ENCODE data around the gene TSKU. TPM values are rescaled to one million over a fixed set of nuclear protein-coding genes. Genes with fewer than 3 reads are reported as not detected.

Gene TSKU
- total and polyA plus RNA-seq, 9 of the 15 experiments (the other 6 are each of a cell fraction or from before 2014, with no cell fraction given), result 0.60 to 11.9 (median 8.4) TPM

DNA sequence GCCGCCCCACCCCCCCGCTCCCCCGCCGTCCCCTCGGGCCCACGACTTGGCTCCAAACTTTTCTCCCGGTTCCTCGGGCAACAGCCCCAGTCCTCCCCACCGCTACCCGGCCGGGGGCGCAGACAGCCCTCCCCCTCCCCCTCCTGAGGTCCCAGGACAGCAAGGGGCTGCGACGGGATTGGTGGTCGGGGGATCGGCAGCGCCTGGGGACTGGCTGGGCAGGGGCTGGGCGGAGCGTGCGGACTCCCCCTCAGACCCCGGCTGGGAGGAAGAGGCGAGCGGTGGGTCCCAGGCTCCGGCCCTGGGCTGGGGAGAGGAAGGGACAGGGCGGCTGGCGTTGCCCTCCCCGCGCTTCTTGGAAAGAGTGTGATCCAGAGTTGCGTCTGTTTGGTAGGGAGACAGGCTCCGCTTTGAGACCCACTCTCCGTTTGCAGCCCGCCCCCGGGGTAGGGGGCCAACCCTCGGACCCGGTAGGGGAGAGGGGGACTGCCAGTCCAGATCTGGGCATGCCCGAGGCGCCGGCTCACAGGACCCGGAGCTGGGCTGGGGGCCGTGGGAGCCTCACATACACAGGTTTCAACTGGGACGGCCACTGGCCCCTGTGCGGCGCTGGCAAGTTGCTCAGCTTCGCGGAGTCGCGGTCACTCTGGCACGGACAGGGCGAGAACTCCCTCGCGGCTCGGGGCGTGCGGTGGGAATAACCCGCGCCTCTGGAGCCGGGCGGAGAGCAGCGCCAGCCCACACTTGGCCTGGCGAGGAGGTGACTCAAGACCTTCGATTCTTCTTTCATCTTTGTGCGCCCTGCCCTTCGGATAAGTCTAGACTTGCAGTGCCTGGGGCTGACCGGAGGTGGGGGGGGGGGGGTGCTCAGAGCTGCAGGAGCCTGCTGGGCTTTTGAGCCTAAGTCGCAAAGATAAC, 999 bp downstream of the TSKU start (continued):
- TF ChIP-seq TCFL5 (CRISPR knock-in tag; conservative IDR thresholded peaks at IDR 0.05), result no peak
- no peak for TF ChIP-seq FOS (IDR thresholded peaks at IDR 0.05; ENCODE audit: extremely low read depth, insufficient read length)
- TF ChIP-seq ZNF121 (CRISPR knock-in tag; conservative IDR thresholded peaks at IDR 0.05), result no peak
- no peak for TF ChIP-seq SPI1 (IDR thresholded peaks at IDR 0.05; ENCODE audit: borderline replicate concordance, low read depth, low read length)
- TF ChIP-seq, protein P1, sequence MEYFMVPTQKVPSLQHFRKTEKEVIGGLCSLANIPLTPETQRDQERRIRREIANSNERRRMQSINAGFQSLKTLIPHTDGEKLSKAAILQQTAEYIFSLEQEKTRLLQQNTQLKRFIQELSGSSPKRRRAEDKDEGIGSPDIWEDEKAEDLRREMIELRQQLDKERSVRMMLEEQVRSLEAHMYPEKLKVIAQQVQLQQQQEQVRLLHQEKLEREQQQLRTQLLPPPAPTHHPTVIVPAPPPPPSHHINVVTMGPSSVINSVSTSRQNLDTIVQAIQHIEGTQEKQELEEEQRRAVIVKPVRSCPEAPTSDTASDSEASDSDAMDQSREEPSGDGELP (CRISPR knock-in tag; IDR thresholded peaks at IDR 0.05; ENCODE audit: borderline replicate concordance), result 0 out of 2 replicates have a peak, but pooled peaks have one; percentile 18
- no peak for TF ChIP-seq BRD9 (IDR thresholded peaks at IDR 0.05; ENCODE audit: low read depth, partially characterized antibody)
- TF ChIP-seq, protein P2, sequence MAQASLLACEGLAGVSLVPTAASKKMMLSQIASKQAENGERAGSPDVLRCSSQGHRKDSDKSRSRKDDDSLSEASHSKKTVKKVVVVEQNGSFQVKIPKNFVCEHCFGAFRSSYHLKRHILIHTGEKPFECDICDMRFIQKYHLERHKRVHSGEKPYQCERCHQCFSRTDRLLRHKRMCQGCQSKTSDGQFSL (CRISPR knock-in tag; IDR thresholded peaks at IDR 0.05), result peak; percentile 96
- TF ChIP-seq, protein P2 (tag; IDR thresholded peaks at IDR 0.05), result peak in 1 of 2 experiments; percentile 91; a peak in 2 of 4 replicates
- no peak for TF ChIP-seq MCM5 (IDR thresholded peaks at IDR 0.05; ENCODE audit: low read depth)
- no peak for TF ChIP-seq POLR2AphosphoS2 (IDR thresholded peaks at IDR 0.05; ENCODE audit: low read length)
- TF ChIP-seq SLC30A9 (CRISPR knock-in tag; IDR thresholded peaks at IDR 0.05), result no peak
- peak; percentile 72 for TF ChIP-seq POLR2G (IDR thresholded peaks at IDR 0.05; ENCODE audit: low read depth, low read length)
- no peak for TF ChIP-seq IRF2 (CRISPR knock-in tag; IDR thresholded peaks at IDR 0.05)
- TF ChIP-seq, protein P3, sequence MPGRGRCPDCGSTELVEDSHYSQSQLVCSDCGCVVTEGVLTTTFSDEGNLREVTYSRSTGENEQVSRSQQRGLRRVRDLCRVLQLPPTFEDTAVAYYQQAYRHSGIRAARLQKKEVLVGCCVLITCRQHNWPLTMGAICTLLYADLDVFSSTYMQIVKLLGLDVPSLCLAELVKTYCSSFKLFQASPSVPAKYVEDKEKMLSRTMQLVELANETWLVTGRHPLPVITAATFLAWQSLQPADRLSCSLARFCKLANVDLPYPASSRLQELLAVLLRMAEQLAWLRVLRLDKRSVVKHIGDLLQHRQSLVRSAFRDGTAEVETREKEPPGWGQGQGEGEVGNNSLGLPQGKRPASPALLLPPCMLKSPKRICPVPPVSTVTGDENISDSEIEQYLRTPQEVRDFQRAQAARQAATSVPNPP (IDR thresholded peaks at IDR 0.05; ENCODE audit: borderline replicate concordance, insufficient read depth, insufficient read length), result no peak
- TF ChIP-seq ZNF217 (CRISPR knock-in tag; IDR thresholded peaks at IDR 0.05), result no peak
- TF ChIP-seq, protein P4, sequence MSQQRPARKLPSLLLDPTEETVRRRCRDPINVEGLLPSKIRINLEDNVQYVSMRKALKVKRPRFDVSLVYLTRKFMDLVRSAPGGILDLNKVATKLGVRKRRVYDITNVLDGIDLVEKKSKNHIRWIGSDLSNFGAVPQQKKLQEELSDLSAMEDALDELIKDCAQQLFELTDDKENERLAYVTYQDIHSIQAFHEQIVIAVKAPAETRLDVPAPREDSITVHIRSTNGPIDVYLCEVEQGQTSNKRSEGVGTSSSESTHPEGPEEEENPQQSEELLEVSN (IDR thresholded peaks at IDR 0.05; ENCODE audit: borderline replicate concordance in 1 of 2, extremely low read depth in 1 of 2, insufficient read depth in 1 of 2, insufficient read length in 1 of 2, low read depth in 1 of 2, low read length in 1 of 2, poor library complexity in 1 of 2, severe bottlenecking in 1 of 2), result peak in 1 of 2 experiments; percentile 66
- no peak for TF ChIP-seq ARID2 (IDR thresholded peaks at IDR 0.05)
- TF ChIP-seq, protein P5, sequence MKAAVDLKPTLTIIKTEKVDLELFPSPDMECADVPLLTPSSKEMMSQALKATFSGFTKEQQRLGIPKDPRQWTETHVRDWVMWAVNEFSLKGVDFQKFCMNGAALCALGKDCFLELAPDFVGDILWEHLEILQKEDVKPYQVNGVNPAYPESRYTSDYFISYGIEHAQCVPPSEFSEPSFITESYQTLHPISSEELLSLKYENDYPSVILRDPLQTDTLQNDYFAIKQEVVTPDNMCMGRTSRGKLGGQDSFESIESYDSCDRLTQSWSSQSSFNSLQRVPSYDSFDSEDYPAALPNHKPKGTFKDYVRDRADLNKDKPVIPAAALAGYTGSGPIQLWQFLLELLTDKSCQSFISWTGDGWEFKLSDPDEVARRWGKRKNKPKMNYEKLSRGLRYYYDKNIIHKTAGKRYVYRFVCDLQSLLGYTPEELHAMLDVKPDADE (conservative IDR thresholded peaks at IDR 0.05; ENCODE audit: control insufficient read depth, low read depth, low read length), result no peak; the same call in 1 of the 2 replicates
- TF ChIP-seq, protein P6, sequence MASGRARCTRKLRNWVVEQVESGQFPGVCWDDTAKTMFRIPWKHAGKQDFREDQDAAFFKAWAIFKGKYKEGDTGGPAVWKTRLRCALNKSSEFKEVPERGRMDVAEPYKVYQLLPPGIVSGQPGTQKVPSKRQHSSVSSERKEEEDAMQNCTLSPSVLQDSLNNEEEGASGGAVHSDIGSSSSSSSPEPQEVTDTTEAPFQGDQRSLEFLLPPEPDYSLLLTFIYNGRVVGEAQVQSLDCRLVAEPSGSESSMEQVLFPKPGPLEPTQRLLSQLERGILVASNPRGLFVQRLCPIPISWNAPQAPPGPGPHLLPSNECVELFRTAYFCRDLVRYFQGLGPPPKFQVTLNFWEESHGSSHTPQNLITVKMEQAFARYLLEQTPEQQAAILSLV (tag; IDR thresholded peaks at IDR 0.05), result no peak
- TF ChIP-seq KDM5B (IDR thresholded peaks at IDR 0.05; ENCODE audit: insufficient replicate concordance, low read depth, low read length), result peak; percentile 27

All from K562 (cell line).